Measurements from ENCODE around the gene YIF1A.

The YIF1A gene

DNA sequence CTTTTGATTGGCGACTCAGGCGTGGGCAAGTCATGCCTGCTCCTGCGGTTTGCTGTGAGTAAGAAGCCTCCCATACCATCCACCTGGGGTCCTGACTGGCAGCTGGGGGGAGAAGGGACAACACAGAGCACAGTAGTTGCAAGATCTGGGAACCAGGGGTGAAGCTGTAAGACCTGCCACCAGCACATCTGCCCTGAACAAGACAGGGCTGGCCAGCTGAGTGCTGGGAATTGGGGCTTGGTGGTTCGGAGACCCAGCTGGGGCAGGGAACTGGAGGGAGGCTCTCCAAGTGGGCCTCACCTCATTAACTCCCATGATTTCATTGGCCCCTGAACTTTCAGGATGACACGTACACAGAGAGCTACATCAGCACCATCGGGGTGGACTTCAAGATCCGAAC lies 17.1 kb downstream of the YIF1A start:
- Histone ChIP-seq H3K27me3 (ENCODE audit: control insufficient read depth in 5 of 5, insufficient read depth in 4 of 5, low read length in 5 of 5) (no peaks in the 10 kb centered on the region), H3K36me3 (ENCODE audit: control insufficient read depth in 5 of 5, insufficient read depth in 5 of 5, low read length in 5 of 5) (peaks cover 0 to 52% (median 49%) of the 10 kb centered on the region in 5 donors), H3K27ac (ENCODE audit: low read depth, low read length) (no peak overlapping the region), H3K9ac (ENCODE audit: low read length in 5 of 5) (no peak overlapping the region), H3K4me1 (ENCODE audit: control insufficient read depth in 5 of 5, insufficient read depth in 5 of 5, low read length in 5 of 5) (peaks cover 5 to 33% (median 30%) of the 10 kb centered on the region in 5 donors), H3K9me3 (ENCODE audit: control insufficient read depth in 5 of 5, low read length in 5 of 5) (no peaks in the 10 kb centered on the region), H3K4me3 (ENCODE audit: low read depth in 1 of 5, low read length in 5 of 5) (no peak overlapping the region)

- Histone ChIP-seq H3K9me3 (ENCODE audit: control insufficient read depth in 5 of 5, low read length in 5 of 5) (no peaks in the 10 kb centered on the region), H3K4me1 (ENCODE audit: control insufficient read depth in 5 of 5, insufficient read depth in 5 of 5, low read length in 5 of 5) (peaks cover 5 to 39% (median 35%) of the 10 kb centered on the region in 5 donors), H3K27me3 (ENCODE audit: control insufficient read depth in 5 of 5, insufficient read depth in 4 of 5, low read length in 5 of 5) (no peaks in the 10 kb centered on the region), H3K36me3 (ENCODE audit: control insufficient read depth in 5 of 5, insufficient read depth in 5 of 5, low read length in 5 of 5) (peaks cover 0 to 39% (median 38%) of the 10 kb centered on the region in 5 donors), H3K27ac (ENCODE audit: low read depth, low read length) (peak overlapping the region; percentile 87), H3K9ac (ENCODE audit: low read length in 5 of 5) (peak overlapping the region; percentile 75 to 99 (median 92)), H3K4me3 (ENCODE audit: low read depth in 1 of 5, low read length in 5 of 5) (peak overlapping the region; percentile 74 to 88 (median 85))
Measured at GRCh38 chr11:66268952-66269905, 19.7 kb downstream of the YIF1A start.

DNA sequence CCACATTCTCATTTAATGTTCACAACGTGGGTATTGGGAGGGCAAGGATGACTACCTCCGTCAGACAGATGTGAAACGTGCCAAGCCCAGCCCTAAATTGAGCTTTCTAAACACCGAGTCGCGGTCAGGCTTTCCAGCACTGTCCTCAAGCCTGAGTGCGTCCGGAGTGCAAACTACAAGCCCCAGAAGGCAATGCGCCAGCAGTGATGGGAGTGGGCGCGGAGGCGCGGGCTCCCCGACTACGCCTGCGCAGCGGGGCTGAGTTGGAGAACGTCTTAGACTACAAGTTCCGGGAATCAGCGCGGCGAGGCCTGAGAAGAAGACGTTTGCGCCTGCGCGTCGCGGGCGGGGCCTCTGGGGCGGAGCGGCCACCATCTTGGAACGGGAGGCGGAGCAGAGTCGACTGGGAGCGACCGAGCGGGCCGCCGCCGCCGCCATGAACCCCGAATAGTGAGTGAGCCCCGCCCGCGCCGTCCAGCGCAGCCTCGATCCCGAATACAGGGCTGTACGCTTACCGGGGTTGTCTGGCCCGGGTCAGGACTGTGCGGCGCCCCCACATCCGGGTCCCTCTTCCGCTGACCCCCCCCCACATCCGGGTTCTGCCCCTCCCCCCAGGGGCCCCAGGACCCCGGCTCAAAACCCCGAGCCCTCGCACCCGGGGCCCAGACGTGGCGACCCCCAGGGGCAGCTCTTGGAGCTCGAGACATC lies 20.5 kb downstream of the YIF1A start, which contains the start of gene RAB1B:
Gene RAB1B, plus strand, starts transcription at position 396 of the 708 bp plus-strand sequence. Its CDS starts 41 bp downstream, at position 437.
- peaks cover 5 to 39% (median 35%) of the 10 kb centered on the region in 5 donors for H3K4me1 ChIP-seq (ENCODE audit: control insufficient read depth in 5 of 5, insufficient read depth in 5 of 5, low read length in 5 of 5)
- peak within 1 kb of the TSS; percentile 74 to 88 (median 85) for H3K4me3 ChIP-seq (ENCODE audit: low read depth in 1 of 5, low read length in 5 of 5)
- peak within 1 kb of the TSS; percentile 75 to 99 (median 92) for H3K9ac ChIP-seq (ENCODE audit: low read length in 5 of 5)
- peaks cover 0 to 38% (median 34%) of the 10 kb centered on the region in 5 donors for H3K36me3 ChIP-seq (ENCODE audit: control insufficient read depth in 5 of 5, insufficient read depth in 5 of 5, low read length in 5 of 5)
- peak within 1 kb of the TSS; percentile 87 for H3K27ac ChIP-seq (ENCODE audit: low read depth, low read length)
- H3K27me3 ChIP-seq (ENCODE audit: control insufficient read depth in 5 of 5, insufficient read depth in 4 of 5, low read length in 5 of 5) = no peaks in the 10 kb centered on the region
- no peaks in the 10 kb centered on the region for H3K9me3 ChIP-seq (ENCODE audit: control insufficient read depth in 5 of 5, low read length in 5 of 5)

DNA sequence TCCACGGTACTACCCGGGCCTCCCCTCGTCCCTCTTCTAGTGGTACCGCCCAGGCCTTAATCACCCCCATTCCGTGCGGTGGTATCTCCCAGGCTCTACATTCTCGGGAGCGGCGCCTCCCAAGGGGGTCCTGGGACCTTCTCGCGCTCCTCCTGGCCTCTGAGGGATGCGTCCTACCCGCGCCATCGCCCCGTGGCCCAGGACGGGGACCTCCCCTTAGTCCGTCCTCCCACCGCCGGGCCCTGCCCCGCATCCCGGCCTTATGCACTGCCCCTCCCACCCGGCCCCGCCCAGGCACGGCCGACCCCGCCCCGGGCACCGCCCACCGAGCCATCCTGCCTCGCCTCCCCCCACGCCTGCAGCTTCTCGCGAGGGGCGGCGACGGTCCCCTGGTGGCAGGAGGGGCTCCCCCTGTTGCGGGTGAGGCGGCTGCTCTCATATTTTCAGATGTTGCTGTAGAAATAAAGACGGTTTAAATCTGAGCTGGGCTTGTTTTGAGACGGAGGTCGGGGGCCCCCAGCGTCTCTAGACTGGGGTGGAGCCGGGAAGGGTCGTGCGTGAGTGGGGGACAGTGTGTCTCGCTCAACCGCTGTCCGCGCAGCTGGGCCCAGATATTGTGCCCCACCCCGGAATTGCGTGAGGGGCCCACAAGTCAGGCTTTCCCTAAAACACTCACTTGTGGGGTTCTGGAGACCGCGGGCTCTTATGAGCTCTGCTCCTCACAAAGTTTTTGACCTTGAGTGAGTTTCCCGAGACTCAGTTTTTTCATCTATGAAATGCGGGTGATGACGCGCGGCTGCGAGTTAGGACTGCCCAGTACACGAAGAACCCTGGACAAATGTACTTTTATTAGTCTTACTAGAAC lies 21.3 kb downstream of the YIF1A start:
- peak overlapping the region; percentile 87 for H3K27ac ChIP-seq (ENCODE audit: low read depth, low read length)
- no peaks in the 10 kb centered on the region for H3K9me3 ChIP-seq (ENCODE audit: control insufficient read depth in 5 of 5, low read length in 5 of 5)
- peak overlapping the region in 4 of 5 donors; percentile 68 to 99 (median 86) for H3K9ac ChIP-seq (ENCODE audit: low read length in 5 of 5)
- peaks cover 5 to 39% (median 35%) of the 10 kb centered on the region in 5 donors for H3K4me1 ChIP-seq (ENCODE audit: control insufficient read depth in 5 of 5, insufficient read depth in 5 of 5, low read length in 5 of 5)
- H3K27me3 ChIP-seq (ENCODE audit: control insufficient read depth in 5 of 5, insufficient read depth in 4 of 5, low read length in 5 of 5) = no peaks in the 10 kb centered on the region
- peaks cover 0 to 38% (median 30%) of the 10 kb centered on the region in 5 donors for H3K36me3 ChIP-seq (ENCODE audit: control insufficient read depth in 5 of 5, insufficient read depth in 5 of 5, low read length in 5 of 5)
- H3K4me3 ChIP-seq (ENCODE audit: low read depth in 1 of 5, low read length in 5 of 5) = peak overlapping the region; percentile 74 to 88 (median 85)

DNA sequence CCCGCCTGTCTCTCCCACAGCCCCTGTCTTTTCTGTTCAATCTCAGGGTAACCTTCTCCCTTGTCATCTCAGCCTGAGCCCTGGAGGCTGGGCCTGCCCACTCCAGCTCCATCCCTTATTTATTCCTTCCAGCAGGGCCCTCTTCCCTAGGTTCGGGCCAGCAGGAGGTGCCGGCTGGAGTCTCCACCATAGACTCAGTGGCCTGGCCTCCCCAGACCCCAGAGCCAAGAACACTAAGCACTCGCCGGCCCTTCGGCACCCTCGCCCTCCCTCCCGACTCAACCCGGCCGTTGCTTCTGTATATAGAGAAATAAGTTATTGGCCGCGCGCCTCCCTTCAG lies 21.9 kb downstream of the YIF1A start:
- Histone ChIP-seq H3K4me1 (ENCODE audit: control insufficient read depth in 5 of 5, insufficient read depth in 5 of 5, low read length in 5 of 5) (peaks cover 5 to 39% (median 35%) of the 10 kb centered on the region in 5 donors), H3K9me3 (ENCODE audit: control insufficient read depth in 5 of 5, low read length in 5 of 5) (no peaks in the 10 kb centered on the region), H3K36me3 (ENCODE audit: control insufficient read depth in 5 of 5, insufficient read depth in 5 of 5, low read length in 5 of 5) (peaks cover 0 to 38% (median 30%) of the 10 kb centered on the region in 5 donors), H3K4me3 (ENCODE audit: low read depth in 1 of 5, low read length in 5 of 5) (peak overlapping the region; percentile 59 to 88 (median 85)), H3K27ac (ENCODE audit: low read depth, low read length) (peak overlapping the region; percentile 87), H3K27me3 (ENCODE audit: control insufficient read depth in 5 of 5, insufficient read depth in 4 of 5, low read length in 5 of 5) (no peaks in the 10 kb centered on the region), H3K9ac (ENCODE audit: low read length in 5 of 5) (peak overlapping the region in 4 of 5 donors; percentile 46 to 79 (median 69))

DNA sequence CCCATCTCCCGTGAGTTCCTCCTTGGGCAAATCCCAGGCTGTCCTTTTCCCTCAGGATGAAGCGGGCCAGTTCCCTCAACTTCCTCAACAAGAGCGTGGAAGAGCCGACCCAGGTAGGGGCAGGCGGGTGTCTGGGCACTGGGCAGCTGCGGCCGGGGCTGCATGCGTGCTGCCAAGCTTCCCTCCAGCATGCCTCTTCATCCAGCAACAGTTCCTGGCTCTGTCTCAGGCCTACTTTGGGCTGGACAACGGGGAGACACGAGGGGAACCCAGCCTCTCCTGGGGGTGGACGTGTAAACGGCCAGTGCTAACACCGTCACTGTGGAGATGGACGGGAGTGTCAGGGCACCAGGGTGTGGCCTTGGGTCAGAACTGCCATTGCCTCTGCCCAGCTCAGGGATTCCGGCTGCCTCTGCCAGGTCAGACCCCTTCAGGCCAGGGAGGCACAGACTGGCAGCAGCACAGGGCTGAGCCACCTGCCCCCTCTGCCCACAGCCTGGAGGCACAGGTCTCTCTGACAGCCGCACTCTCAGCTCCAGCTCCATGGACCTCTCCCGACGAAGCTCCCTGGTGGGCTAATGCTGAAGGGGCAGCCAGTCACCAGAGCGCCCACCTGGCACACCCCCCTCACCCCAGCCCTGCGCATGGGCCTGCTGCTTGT lies 22.4 kb downstream of the YIF1A start:
- Histone ChIP-seq H3K9me3 (ENCODE audit: control insufficient read depth in 5 of 5, low read length in 5 of 5) (no peaks in the 10 kb centered on the region), H3K4me3 (ENCODE audit: low read depth in 1 of 5, low read length in 5 of 5) (peak overlapping the region in 4 of 5 donors; percentile 29 to 85 (median 80)), H3K9ac (ENCODE audit: low read length in 5 of 5) (peak overlapping the region in 2 of 5 donors; percentile 68 to 70), H3K27ac (ENCODE audit: low read depth, low read length) (peak overlapping the region; percentile 87), H3K27me3 (ENCODE audit: control insufficient read depth in 5 of 5, insufficient read depth in 4 of 5, low read length in 5 of 5) (no peaks in the 10 kb centered on the region), H3K4me1 (ENCODE audit: control insufficient read depth in 5 of 5, insufficient read depth in 5 of 5, low read length in 5 of 5) (peaks cover 5 to 39% (median 32%) of the 10 kb centered on the region in 5 donors), H3K36me3 (ENCODE audit: control insufficient read depth in 5 of 5, insufficient read depth in 5 of 5, low read length in 5 of 5) (peaks cover 0 to 39% (median 30%) of the 10 kb centered on the region in 5 donors)

- H3K27ac ChIP-seq (ENCODE audit: low read depth, low read length) = no peak overlapping the region
Measured at GRCh38 chr11:66265531-66266377, 23.2 kb downstream of the YIF1A start.

DNA sequence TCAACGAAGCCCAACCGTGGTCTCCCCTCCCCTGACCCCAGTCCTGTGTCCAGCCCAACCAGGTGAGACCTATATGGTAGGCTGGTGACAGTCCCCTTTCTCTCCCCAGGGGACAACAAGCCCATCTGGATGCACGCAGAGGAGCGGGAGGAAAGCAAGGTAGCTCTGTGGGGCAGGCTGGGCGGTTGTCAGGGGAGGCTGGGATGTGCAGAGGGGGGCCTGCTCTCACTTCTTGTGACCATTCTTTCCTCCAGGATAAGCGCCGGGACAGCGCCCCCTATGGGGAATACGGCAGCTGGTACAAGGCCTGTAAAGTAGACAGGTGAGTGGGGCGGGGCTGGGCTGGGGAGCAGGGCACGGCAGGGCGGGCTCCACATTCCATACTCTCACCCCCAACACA lies 24.0 kb downstream of the YIF1A start:
- no peaks in the 10 kb centered on the region for H3K9me3 ChIP-seq (ENCODE audit: control insufficient read depth in 5 of 5, low read length in 5 of 5)
- no peaks in the 10 kb centered on the region for H3K27me3 ChIP-seq (ENCODE audit: control insufficient read depth in 5 of 5, insufficient read depth in 4 of 5, low read length in 5 of 5)
- H3K4me1 ChIP-seq (ENCODE audit: control insufficient read depth in 5 of 5, insufficient read depth in 5 of 5, low read length in 5 of 5) = peaks cover 5 to 31% (median 24%) of the 10 kb centered on the region in 5 donors
- H3K4me3 ChIP-seq (ENCODE audit: low read depth in 1 of 5, low read length in 5 of 5) = no peak overlapping the region
- H3K27ac ChIP-seq (ENCODE audit: low read depth, low read length) = no peak overlapping the region
- peaks cover 0 to 47% (median 37%) of the 10 kb centered on the region in 5 donors for H3K36me3 ChIP-seq (ENCODE audit: control insufficient read depth in 5 of 5, insufficient read depth in 5 of 5, low read length in 5 of 5)
- no peak overlapping the region for H3K9ac ChIP-seq (ENCODE audit: low read length in 5 of 5)

More at GRCh38 chr11:66265531-66266377, 23.2 kb downstream of the YIF1A start:
- peaks cover 0 to 43% (median 35%) of the 10 kb centered on the region in 5 donors for H3K36me3 ChIP-seq (ENCODE audit: control insufficient read depth in 5 of 5, insufficient read depth in 5 of 5, low read length in 5 of 5)
- H3K9ac ChIP-seq (ENCODE audit: low read length in 5 of 5) = no peak overlapping the region
- no peaks in the 10 kb centered on the region for H3K27me3 ChIP-seq (ENCODE audit: control insufficient read depth in 5 of 5, insufficient read depth in 4 of 5, low read length in 5 of 5)
- H3K4me3 ChIP-seq (ENCODE audit: low read depth in 1 of 5, low read length in 5 of 5) = no peak overlapping the region
- peaks cover 5 to 39% (median 31%) of the 10 kb centered on the region in 5 donors for H3K4me1 ChIP-seq (ENCODE audit: control insufficient read depth in 5 of 5, insufficient read depth in 5 of 5, low read length in 5 of 5)
- no peaks in the 10 kb centered on the region for H3K9me3 ChIP-seq (ENCODE audit: control insufficient read depth in 5 of 5, low read length in 5 of 5)

Measured in subcutaneous abdominal adipose tissue (tissue), 5 donors.